GM23338 (cell line): ENCODE results near the gene TMEM221.

ENCODE experiments used
- TF ChIP-seq, protein P1 (sequence below): IDR thresholded peaks from 2 replicates; pipeline ENCODE4 v1.6.1; 2016; ENCODE audit warnings: antibody characterized with exemption
- TF ChIP-seq, protein P2 (sequence below), 2 experiments: fragments of 200-600 bp in 1 of 2; sonication (generic) in 1 of 2; conservative IDR thresholded peaks; 2 replicates each; pipeline versions ENCODE4 v1.5.1 to v1.6.1; 2016 to 2017; ENCODE audit warnings: antibody characterized with exemption in 2 of 2, low read depth in 2 of 2, mild to moderate bottlenecking in 2 of 2, moderate library complexity in 1 of 2

DNA sequence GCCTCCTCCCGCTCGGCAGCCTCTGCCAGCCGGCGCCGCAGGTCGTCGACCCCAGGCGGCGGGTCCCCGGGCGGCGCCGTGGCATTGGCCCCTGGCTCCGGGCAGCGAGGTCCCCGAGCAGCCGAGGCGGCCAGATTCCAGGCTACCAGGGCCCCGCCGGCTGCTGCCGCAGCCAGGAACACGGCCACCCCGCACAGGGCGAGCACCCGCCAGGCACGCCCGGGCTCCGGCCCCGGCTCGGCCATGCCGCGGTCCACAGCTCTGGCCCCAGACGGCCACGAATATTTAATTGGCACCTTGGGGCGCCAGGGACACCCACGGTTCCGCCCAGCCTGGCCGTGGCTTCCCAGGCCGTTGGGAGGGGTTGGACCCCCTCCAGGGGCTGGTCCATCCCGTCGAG lies 54.6 kb downstream of the TMEM221 start, which contains the start of gene CCDC194:
- TF ChIP-seq, protein P1, sequence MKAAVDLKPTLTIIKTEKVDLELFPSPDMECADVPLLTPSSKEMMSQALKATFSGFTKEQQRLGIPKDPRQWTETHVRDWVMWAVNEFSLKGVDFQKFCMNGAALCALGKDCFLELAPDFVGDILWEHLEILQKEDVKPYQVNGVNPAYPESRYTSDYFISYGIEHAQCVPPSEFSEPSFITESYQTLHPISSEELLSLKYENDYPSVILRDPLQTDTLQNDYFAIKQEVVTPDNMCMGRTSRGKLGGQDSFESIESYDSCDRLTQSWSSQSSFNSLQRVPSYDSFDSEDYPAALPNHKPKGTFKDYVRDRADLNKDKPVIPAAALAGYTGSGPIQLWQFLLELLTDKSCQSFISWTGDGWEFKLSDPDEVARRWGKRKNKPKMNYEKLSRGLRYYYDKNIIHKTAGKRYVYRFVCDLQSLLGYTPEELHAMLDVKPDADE: no peak
- TF ChIP-seq, protein P2, sequence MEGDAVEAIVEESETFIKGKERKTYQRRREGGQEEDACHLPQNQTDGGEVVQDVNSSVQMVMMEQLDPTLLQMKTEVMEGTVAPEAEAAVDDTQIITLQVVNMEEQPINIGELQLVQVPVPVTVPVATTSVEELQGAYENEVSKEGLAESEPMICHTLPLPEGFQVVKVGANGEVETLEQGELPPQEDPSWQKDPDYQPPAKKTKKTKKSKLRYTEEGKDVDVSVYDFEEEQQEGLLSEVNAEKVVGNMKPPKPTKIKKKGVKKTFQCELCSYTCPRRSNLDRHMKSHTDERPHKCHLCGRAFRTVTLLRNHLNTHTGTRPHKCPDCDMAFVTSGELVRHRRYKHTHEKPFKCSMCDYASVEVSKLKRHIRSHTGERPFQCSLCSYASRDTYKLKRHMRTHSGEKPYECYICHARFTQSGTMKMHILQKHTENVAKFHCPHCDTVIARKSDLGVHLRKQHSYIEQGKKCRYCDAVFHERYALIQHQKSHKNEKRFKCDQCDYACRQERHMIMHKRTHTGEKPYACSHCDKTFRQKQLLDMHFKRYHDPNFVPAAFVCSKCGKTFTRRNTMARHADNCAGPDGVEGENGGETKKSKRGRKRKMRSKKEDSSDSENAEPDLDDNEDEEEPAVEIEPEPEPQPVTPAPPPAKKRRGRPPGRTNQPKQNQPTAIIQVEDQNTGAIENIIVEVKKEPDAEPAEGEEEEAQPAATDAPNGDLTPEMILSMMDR (conservative IDR thresholded peaks at IDR 0.05; ENCODE audit: low read depth in 2 of 2): no peak
